ENCODE data around the gene ZBTB7C.
"Not testable (repeated sequence)": the region's sequence is repeated elsewhere in the genome, so short reads cannot be mapped to it uniquely, and the experiment has no call there.

The ZBTB7C gene

DNA sequence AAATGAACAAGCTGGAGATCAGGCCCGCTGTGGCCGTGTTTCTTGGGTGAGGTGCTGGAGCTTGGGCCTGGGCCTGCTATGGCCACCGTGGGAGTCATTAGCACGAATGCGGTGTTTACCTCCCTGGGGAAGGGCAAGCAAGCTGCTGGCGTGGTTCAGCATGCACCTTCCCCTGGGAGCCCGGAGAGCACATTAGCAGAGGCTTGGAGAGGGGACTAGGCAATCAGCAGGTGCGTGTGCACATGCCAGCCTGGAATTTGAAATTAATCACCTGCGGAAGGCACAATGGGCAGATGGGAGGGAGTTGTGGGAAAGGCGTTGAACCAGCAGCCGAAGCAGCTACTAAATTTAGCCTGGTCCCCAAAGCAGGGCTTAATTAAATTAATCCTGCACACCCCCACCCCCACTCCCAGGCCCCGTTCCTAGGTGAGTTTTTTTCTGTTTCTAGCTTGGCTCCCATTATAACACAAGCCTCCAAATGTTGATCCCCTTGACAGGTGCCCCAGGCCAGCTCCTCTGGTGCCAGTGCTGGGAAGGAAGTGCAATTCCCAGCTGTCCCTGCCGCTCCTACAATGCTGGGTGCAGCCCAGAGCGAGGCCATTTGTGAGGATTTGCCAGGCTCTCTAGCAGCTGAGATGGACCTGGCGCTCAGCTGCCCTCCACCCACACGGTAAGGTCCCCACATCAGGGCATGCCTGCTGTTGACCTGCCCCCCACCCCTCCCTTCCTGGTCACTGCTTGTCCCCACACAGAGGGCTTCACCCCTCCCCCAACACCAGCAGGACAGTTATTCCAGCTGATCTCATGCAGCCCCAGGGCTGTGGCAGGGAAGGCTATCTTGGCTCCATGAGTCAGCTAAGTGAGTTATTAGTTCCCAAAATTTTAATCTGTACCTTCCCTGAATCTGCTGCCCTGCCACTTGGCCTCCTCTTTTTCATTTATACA is 115.0 kb downstream of the ZBTB7C start:
- peak; percentile 78 for DNase-seq

DNA sequence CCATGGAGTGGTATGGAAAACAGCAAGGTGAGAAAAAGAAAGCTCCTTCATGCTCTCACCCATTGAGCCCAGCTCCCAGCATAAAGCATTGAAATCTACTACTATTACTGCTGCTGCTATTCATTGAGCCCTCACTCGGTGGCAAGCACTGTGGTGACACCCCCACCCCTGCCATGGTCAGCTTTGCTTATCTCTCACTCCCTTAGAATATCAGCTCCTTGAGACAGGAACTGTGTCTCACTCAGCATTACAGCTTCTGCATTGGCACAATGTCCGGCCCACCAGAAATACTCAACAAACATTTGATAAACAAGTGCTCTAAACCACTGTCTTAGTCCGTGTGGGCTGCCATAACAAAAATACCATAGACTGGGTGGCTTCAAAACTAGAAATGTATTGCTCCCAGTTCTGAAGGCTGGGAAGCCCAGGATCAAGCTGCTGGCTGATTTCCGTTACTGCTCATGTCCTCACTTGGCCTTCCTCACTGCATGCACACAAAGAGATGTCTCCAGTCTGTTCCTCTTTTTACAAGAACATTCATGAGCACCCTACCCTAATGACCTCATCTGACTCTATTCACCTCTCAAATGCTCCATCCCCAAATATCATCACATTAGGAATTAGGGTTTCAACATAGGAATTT is 116.3 kb downstream of the ZBTB7C start:
- no peak for DNase-seq

DNA sequence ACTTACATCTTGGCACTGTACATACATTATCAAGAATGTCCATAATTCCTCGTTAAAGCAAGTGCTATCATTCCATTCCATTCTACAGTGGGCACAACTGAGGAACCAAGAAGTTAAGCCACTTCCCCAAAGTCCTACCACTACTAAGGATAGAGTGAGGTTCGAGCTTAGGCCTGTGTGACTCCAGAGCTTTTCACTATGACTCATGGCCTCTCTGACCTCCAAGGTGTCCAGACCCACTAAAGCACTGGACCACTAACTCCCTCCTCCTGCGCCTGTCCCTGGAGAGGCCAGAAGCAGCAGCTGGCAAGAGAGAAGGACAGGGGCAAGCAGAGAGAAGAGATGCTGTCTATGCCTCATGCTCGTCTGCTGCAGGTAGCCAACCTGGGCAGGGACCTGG is 117.0 kb downstream of the ZBTB7C start:
- DNase-seq, result no peak

DNA sequence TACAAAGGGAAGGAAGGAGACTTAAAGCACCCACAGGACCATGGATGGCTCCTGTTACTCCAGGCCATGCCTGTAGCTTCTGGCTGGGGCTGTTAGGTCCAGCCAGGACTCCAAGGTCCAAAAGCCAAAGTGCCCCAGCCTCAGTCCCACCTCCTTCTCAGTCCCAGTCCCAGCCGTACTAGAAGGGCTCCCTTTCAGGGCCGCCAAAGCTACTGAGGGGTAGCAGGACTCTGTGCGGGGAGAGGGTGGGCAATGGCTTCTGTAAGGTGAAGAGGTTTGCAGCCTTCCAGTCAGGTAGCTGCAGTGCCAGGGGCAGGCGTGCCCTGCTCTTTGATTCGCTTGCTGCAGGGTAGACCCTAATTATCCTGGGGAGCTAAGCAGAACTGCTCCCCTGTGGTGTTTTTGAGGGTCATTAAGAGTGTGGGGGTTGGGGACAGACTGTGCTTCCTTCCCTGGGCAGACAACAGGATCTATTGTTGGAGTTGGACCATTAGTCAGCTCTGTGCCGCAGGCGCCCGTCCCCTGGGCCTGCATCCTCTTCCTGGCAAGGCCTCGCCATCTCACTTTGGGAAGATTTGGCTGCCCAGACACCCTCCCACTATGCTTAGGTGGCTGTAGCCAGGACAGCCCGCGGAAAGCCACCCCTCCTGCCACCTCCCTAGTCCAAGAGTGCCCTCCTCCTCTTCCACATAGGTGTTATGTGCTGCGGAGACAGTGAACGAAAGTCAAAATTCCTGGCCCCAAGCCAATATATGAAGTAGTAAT is 118.8 kb downstream of the ZBTB7C start:
- no peak for DNase-seq

DNA sequence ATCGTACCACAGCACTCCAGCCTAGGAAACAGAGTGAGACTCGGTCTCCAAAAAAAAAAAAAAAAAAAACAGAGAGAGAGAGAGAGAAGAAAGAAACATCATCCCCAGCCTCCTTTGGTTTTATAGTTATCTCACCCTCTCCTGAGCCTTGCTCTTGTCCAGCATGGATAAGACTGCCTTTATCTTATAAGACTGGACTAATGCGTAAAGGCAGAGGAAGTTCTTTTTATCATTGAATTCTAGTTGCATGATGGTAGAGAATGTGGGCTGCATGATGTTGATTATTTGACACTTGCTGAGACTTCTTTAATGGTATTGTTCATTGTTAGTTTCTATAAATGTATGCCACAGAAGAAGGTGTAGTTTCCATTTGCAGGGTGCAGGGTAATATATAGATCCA is 124.4 kb downstream of the ZBTB7C start:
- no peak for DNase-seq

DNA sequence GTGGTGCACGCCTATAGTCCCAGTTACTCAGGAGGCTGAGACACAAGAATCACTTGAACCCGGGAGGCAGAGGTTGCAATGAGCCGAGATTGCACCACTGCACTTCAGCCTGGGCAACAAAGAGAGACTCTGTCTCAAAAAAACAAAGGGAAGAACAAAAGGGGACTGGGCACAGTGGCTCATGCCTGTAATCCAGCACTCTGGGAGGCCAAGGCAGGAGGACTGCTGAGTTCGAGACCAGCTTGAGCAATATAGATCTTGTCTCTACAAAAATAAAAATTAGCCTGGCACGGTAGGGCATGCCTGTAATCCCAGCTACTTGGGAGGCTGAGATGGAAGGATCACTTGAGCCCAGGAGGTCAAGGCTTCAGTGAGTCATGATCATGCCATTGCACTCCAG is 125.2 kb downstream of the ZBTB7C start:
- DNase-seq, result not testable (repeated sequence)

DNA sequence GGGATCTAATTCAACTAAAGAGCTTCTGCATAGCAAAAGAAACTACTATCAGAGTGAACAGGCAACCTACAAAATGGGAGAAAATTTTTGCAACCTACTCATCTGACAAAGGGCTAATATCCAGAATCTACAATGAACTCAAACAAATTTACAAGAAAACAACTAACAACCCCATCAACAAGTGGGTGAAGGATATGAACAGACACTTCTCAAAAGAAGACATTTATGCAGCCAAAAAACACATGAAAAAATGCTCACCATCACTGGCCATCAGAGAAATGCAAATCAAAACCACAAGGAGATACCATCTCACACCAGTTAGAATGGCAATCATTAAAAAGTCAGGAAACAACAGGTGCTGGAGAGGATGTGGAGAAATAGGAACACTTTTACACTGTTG is 127.7 kb downstream of the ZBTB7C start:
- DNase-seq, result not testable (repeated sequence)

DNA sequence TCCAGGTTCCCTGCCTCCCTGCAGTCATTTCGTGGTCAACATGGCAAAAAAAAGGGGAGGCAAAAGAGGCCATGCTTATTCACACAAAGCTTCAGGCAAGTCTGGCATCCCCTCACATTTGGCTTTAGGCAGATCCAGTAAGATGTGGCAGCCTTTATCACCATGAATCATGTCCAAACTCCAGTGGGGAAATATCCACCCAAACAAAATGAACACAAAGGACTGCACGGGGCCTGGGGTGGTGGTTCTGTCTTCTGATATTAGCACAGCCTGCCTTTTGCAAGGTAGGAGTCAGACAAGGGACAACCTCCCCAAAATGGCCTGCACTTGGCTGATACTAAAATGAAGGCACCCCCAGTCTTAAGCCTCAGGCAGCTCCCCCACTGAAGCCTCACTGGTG is 129.9 kb downstream of the ZBTB7C start:
- DNase-seq, result no peak

DNA sequence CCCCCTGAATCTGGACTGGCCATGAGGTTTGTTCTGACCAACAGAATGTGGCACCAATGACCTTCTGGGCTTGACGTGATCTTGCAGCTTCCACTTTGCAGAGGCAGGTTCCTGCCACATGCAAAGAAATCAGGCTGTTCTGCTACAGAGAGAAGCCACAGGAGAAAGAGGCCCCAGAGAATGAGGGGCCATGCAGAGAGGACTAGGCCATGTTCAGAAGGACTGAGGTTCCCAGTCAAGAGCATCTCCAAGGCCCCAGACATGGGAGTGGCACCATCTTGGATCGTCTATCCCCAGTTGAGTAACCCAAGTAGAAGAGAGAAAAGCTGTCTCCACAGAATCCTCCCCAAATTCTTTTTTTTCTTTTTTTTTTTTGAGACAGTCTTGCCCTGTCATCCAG is 131.1 kb downstream of the ZBTB7C start:
- no peak for DNase-seq

DNA sequence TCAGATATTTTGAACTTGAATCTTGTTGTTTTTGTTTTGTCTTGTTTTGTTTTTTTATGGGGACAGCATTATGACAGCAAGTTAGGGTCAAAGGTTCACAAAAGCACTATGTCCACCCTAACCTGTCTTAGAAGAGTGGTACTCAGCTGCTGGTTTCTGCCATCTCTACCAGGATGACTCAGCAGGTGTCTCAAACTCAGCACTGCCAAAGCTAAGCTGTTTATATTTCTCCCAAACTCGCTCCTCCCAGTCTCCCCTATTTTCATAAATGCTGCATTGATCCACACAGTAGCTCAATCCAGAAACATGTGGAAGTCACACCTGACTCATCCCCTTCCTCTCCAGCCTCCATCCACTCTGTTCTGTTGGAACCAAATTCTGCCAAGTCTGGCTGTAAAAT is 134.9 kb downstream of the ZBTB7C start:
- peak; percentile 66 for DNase-seq

DNA sequence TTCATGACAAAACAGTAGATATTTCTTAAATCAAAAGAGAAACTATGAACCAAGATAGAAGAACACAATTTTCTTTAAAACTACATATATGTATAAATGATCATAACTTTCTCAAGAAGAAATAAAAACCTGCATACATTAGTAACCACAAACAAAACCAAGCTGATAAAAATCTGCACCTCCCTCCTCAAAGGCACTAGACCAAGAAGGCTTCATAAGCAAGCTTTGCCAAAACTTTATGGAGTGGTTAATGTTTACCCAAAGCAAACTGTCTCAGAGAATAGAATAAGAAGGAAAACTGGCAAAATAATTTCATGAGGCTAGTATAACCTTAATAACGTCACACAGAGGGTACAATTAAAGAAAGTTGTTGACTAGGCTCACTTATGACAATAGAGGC is 138.3 kb downstream of the ZBTB7C start:
- no peak for DNase-seq

DNA sequence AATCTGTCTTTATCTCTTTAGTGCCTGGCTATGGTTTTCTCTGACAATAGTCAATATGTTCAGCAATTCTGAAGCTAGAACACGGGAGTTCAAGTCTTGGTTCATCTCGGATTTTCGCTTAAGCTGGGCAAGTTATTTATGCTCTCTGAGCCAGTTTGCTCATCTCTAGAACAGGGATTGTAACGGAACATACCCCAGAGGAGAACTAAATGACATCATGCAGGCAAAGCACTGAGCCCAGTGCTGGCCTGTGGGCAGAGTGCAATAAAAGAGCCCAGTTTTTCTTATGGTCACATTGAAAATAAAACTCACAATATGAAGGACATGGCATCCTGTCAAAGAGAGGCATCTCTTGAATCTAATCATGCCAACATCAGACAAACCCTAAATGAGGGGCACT is 143.9 kb downstream of the ZBTB7C start:
- DNase-seq, result no peak

DNA sequence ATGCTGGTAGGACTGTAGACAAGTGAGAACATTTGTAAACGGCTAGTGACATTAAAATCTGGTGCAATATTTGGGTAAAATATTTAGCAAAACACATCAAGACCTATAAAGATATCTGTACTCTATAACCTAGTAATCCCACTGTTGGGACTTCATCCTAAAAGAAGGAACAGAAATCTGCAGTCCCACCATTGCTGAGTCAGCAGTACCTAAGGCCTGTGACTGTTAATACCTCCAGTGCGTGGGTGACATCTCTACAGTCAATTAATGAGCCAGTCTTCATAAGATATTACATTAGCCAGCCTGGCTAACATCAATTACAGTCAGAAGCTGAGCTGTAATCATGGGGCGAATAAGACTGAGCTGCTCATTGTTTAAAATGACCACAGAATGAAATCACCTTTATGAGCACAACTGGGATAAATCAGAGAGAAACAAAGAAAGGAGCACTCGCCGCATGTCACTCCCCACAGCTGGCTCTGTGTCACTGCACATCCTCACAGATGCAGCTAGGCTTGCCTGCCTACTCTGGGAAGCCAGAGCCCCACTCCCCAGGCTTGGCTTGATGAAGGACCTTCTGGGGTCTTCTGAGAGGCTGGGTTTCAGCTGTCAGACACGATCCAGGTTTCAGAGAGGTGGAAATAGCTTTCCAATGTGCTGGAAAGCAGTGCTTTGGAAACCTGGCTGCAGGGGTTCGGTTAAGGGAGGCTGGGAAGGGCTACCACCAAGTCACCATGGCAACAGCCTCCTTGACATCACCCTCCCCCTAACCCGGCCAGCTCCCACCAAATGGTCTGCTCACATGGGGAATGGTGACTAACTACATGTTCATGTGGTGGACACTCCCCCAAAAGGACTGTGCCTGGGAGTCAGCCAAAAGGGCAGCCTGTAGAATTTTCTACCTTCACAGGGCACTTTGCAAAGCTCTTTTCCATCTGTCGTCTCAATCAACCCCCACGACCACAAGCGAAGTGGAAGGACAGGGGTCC is 145.0 kb downstream of the ZBTB7C start:
- DNase-seq, result no peak

DNA sequence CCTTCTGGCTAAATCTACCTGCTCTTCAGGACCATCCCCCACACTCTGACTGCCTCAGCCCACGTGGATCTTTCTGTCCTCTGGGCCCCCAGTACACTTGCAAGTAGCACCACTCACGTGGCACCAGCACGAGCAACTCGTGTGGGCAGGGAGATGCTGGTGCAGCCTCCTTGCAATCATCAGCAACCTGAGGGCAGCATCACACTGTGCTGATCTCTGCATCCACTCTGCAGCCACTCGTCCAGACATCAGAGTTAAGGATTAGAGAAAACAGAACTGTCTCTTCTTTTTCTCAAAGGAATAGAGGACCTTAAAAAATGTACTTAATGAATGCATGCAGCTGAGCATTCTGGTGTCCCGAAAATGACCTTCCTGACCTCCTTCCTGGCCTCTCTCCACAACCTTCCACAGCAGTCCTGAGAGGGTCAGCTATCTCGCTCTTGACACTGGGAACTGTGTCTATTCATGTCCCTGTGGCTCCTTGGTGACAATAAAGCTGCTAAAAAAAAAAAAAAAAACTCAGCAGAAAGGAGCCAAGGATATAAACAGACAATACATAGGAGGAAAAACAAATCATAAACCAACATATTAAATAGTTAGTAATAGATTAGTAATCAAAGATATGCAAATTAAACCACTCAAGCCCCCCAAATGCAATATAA is 145.9 kb downstream of the ZBTB7C start:
- no peak for DNase-seq

DNA sequence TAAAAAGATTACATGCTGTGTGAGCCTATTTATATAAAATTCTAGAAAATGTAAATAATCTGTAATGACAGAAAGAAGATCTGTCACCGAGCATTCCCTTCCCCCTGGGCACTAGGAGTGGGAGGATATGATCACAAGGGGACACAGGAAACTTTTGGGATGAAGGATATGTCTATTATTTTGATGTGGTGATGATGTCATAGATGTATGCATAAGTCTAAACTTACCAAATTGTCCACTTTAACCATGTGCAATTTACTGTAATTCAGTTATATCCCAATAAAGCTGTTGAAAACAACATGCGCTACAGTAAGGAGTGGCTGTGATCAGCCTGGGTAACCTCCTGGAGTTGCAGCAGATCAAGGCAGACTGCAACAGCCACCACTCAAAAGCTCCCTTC is 148.9 kb downstream of the ZBTB7C start:
- no peak for DNase-seq

DNA sequence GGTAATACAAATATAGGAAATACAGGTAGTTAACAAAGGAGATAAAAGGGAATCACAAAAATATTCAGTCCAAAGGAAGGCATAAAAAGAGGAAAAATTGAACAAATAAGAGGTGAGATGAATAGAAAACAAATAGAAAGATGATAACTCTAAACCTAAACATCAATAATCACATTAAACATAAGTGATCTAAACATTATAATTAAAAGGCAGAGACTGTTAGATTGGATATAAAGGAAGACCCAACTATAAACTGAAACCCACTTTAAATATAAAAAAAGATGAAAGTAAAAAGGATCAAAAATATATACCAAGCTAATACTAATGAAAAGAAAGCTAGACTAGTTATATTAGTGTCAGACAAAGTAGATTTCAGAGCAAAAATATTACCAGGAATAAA is 152.3 kb downstream of the ZBTB7C start:
- no peak for DNase-seq

DNA sequence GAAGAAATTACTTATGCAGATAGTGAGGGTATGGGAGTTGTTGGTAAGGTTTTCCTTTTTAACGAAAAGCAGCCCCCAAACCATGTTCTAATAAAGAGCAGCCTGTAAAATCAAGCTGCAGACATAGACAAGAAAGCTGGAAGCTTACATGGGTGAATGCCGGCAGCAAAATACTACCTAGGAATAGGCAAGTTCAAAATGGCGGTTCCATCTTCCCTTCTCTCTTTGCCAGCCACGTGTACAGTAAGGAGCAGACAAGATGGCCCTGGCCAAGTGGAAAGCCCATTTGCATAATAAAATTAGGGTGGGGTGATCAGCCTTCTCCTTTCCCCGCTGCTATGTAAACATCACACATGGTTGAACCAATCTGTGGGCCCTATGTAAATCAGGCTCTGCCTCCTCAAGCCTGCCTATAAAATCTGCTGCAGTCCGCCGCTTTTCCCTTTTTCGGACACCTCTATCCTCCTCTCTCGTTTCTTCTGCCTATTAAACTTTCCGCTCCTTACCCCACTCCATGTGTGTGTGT is 155.0 kb downstream of the ZBTB7C start:
- no peak for DNase-seq

DNA sequence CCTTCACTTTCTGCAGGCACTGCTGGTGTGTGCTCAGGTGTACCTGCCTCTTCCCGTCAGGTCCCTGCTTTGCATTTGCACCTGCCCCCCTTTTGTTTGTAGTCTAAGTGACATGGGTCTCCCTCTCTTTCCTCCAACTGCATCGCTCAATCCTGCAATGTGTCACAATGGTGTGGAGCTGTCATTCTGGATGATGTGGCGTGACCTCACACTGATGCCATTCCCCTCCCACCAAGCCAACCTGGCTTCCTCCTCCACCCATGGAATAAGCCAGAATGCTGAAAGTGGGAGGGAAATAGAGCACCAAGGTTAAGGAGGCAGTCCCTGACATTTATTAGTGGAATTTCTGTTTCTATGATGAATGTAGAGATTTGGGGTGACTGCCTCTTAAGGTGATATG is 156.7 kb downstream of the ZBTB7C start:
- no peak for DNase-seq

DNA sequence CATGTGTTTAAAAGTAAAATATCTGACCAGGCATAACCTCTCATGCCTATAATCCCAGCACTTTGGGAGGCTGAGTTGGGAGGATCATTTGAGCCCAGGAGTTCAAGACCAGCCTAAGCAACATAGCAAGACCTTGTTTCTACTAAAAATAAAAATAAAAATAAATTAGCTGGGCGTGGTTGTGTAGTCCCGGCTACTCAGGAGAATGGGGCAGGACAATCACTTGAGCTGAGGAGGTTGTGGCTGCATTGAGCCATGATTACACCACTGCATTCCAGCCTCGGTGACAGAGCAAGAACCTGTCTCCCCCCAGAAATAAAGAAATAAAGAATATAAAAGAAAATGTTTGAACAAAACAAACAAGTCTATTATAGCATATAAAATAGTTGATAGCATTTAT is 158.3 kb downstream of the ZBTB7C start:
- DNase-seq, result no peak

DNA sequence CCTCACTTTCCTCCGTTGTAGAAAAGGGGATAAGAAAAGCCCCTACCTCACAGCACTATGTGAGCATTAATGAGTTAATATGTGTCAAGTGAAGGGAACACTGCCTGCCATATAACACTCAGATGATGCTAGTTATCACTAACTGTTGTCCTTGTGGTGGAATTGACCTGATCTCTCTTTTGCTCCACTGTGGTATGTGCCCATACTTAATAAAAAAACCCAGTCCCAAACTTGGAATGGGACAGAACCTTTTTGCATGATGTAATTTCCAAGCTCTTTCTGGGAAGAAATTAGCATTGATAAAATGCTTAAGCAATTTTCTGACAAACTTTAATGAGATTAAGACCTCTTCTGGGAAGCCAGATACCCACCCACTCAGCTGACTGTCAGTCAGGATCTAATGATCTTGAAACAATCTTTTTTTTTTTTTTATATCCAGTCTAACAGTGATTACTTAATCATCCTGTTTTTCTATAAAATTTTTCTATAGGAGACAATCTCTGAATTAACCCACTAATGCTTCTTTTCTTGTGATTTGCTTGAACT is 158.7 kb downstream of the ZBTB7C start:
- DNase-seq, result no peak

DNA sequence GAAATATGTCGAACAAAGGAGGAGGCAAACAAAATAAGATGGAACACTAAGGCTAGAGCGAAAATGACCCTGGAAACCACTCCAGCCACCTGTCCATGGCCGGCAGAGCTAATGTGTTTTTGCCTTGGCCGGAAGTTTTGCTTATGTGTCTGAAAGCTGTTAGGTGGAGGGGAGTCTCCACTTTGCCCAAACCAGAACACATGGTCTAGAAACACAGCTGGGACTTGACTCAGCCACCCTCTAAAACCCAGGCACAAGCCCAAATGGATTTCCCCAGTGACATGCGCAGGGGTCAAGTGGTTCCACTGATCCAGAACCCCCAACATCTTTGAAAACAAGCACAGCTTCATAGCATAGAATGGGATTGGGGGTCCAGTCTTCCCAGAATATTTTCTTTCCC is 159.3 kb downstream of the ZBTB7C start:
- no peak for DNase-seq
